HL-60 (cell line): Measurements from ENCODE around the gene GNA14.

Source experiments
- DNase-seq, 2 experiments: peaks; one replicate each; pipeline ENCODE4 v3.0.0-alpha.2; 2010 to 2020; ENCODE audit warnings: low read depth in 1 of 2, low spot score in 1 of 2
- H3K27ac ChIP-seq: fragments of 250-450 bp; sonication (Bioruptor Pico); replicated peaks from 2 replicates; pipeline ENCODE4 v1.5.1; 2020; ENCODE audit warnings: mild to moderate bottlenecking, moderate library complexity
- H3K27me3 ChIP-seq: fragments of 250-450 bp; sonication (Bioruptor Pico); 2 replicates; pipeline ENCODE4 v1.5.1; 2021; ENCODE audit warnings: mild to moderate bottlenecking, moderate library complexity; ENCODE audit not compliant: insufficient read depth, poor library complexity, severe bottlenecking
- H3K4me3 ChIP-seq: replicated peaks from 2 replicates; pipeline ENCODE4 v1.5.1; 2011; ENCODE audit warnings: mild to moderate bottlenecking, control low read depth, low read length; ENCODE audit not compliant: insufficient read depth
- CTCF ChIP-seq: IDR thresholded peaks from one replicate; pipeline ENCODE4 v1.5.1; 2011; ENCODE audit warnings: low read length, control low read depth, inconsistent platforms; ENCODE audit not compliant: insufficient read depth
- GABPA ChIP-seq: IDR thresholded peaks from 2 replicates; pipeline ENCODE4 v1.6.1; 2012; ENCODE audit warnings: low read depth
- POLR2AphosphoS5 ChIP-seq: IDR thresholded peaks from 2 replicates; pipeline ENCODE4 v1.6.1; 2012; ENCODE audit warnings: low read depth
- REST ChIP-seq: IDR thresholded peaks from 2 replicates; pipeline ENCODE4 v1.6.1; 2012; ENCODE audit warnings: low read depth; ENCODE audit not compliant: insufficient replicate concordance
- SPI1 ChIP-seq: IDR thresholded peaks from 2 replicates; pipeline ENCODE4 v1.6.1; 2012; ENCODE audit warnings: low read depth, mild to moderate bottlenecking, borderline replicate concordance

The GNA14 gene

GRCh38 chr9:77510666-77511065 lies 137.5 kb downstream of the GNA14 start:
- no peak overlapping the region for H3K27ac ChIP-seq
- H3K4me3 ChIP-seq = no peak overlapping the region
- no peaks in the 10 kb centered on the region for H3K27me3 ChIP-seq
- no peak for DNase-seq
- no peak for TF ChIP-seq GABPA

- TF ChIP-seq SPI1 = no peak
- no peak for TF ChIP-seq REST
- no peak for TF ChIP-seq POLR2AphosphoS5
- TF ChIP-seq CTCF = no peak
- TF ChIP-seq GABPA = no peak
- H3K27ac ChIP-seq = no peak overlapping the region
These were observed 139.7 kb downstream of the GNA14 start for GRCh38 chr9:77508396-77508795.

GRCh38 chr9:77507212-77507961 lies 140.7 kb downstream of the GNA14 start:
- no peak for TF ChIP-seq CTCF
- no peak for TF ChIP-seq SPI1
- no peak for TF ChIP-seq GABPA
- TF ChIP-seq POLR2AphosphoS5 = no peak
- TF ChIP-seq REST = no peak
- no peak overlapping the region for H3K4me3 ChIP-seq
- H3K27ac ChIP-seq = no peak overlapping the region
- no peak for DNase-seq
- no peaks in the 10 kb centered on the region for H3K27me3 ChIP-seq

More at GRCh38 chr9:77508396-77508795, 139.7 kb downstream of the GNA14 start:
- no peaks in the 10 kb centered on the region for H3K27me3 ChIP-seq
- no peak for DNase-seq
- no peak overlapping the region for H3K4me3 ChIP-seq

- H3K27ac ChIP-seq = no peak overlapping the region
- H3K27me3 ChIP-seq = no peaks in the 10 kb centered on the region
- no peak for DNase-seq
- H3K4me3 ChIP-seq = no peak overlapping the region
- TF ChIP-seq REST (no peak), GABPA (no peak), CTCF (no peak), SPI1 (no peak), POLR2AphosphoS5 (no peak)
These were observed 142.9 kb downstream of the GNA14 start for GRCh38 chr9:77505232-77505631.
